GM18519 (cell line): ENCODE data around the gene CLEC19A.
"Not testable (repeated sequence)": the region's sequence is repeated elsewhere in the genome, so short reads cannot be mapped to it uniquely, and the experiment has no call there.

Experiments
- ATAC-seq: cut with Tn5 transposase; IDR thresholded peaks from one replicate; pipeline ENCODE4 v1.9.1; 2021; ENCODE audit warnings: mild to moderate bottlenecking, moderate library complexity; ENCODE audit not compliant: unreplicated experiment, low FRiP score

CLEC19A gene

GRCh38 chr16:19316846-19317245 lies 31.3 kb downstream of the CLEC19A start:
- no peak for ATAC-seq

DNA sequence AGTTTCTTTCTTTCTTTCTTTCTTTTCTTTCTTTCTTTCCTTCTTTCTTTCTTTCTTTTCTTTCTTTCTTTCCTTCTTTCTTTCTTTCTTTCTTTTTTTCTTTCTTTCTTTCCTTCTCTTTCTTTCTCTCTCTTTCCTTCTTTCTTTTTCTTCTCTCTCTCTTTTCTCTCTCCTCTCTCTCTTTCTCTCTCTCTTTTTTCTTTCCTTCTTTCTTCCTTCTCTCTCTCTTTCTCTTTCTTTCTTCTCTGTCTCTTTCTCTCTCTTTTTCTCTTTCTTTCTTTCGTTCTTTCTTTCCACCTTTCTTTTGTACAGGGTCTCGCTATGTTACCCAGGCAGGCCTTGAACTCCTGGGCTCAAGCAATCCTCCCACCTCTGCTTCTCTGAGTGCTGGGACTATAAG lies 35.7 kb downstream of the CLEC19A start:
- ATAC-seq: not testable (repeated sequence)

GRCh38 chr16:19323596-19323995 lies 38.1 kb downstream of the CLEC19A start:
- no peak for ATAC-seq

DNA sequence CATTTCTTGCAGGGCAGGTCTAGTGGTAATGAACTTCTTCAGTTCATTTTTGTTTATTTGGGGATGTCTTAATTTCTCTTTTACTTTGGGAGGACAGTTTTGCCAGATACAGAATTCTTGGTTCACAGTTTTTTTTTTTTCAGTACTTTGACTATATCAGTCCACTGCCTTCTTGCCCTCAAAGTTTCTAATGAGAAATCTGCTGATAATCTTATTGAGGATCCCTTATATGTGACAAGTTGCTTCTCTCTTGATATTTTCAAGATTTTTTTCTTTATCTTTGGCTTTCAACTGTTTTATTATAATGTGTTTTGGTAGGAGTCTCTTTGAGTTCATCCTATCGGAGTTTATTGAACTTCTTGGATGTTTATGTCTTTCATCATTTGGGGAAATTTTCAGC lies 42.8 kb downstream of the CLEC19A start:
- no peak for ATAC-seq

DNA sequence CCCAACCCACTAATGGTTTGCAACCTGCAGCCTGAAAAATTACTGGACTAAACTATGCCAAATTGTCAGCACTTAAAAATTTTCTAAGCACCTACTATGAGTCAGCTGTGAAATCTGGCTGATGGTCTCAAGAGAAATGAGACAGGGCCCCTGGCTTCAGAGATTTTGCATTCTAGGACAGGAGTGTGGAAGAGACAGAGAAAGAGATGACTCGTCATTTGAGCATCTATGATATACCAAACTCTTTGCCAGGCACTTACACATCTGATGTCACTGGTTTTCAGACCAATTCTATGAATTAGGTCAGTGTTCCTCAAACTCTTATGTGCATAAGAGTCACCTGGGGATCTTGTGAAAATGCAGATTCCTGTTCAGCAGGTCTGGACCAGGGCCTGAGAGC lies 44.4 kb downstream of the CLEC19A start:
- no peak for ATAC-seq

- ATAC-seq: no peak
Observed at GRCh38 chr16:19330841-19331397, 45.4 kb downstream of the CLEC19A start.

GRCh38 chr16:19331794-19332193 lies 46.3 kb downstream of the CLEC19A start:
- ATAC-seq: no peak

DNA sequence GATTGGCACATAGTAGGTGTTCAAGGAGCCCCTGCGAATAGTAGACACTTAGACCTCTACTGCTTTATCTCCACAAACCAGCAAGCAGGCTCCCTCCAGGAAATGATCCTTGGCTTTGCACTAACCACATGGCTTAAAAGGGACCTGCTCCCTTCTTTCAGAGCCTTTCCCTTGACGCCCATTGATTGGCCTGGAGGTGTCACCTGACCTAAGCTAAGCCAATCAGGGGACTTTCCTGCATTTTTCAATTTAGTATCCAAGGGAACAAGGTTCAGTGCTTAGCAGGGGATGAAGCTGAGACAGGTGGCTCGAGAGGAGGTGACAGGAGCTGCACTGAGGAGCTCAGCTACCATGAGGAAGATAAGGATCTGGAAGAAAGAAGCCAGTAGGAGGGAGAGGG lies 52.8 kb downstream of the CLEC19A start:
- ATAC-seq: no peak

DNA sequence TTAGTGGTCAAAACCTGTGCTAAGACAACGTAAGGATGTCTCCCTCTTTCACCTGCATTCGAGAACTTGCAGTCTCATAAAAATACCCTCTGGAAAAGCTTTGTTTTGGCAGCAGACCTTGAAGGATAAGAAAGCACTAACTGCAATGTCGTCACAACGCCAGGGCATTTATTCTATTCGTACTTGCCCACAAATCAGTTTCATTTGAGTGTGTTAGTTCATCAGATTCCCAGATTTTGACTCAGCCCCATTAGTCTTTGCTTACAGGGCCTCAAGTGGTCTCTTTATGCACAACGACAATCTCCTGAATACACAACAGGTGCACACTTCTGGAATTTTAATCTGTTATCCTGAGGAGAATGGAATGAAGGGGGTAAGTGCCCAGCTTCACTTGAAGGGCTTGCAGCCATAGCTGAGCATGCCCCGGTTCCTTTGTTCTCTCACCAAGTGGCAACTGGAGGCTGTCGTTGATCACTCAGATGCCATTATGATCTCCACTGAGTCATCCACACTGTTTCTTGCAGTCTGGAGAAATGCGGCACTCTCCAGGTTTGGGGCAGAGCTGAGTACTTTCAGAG lies 58.8 kb downstream of the CLEC19A start:
- no peak for ATAC-seq

DNA sequence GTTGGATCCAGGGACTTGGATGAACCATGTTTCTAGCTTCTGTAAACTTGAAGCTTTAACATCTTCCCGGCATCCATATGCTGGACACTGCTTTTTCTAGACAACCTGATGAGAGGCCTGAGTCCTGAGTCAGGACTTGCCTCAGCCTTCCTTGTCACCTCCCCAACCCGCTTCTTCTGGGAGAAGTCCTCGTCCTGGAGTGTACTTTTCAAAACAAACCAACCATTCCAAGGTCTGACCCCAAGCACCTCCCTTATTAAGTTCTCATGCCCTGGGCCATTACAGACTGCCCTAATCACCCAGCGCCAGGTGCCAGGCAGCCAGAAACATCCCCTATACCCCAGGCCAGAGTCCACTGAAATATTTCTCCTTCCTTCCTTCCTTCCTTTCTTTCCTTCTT lies 59.4 kb downstream of the CLEC19A start:
- ATAC-seq: no peak

GRCh38 chr16:19346335-19346922 lies 60.9 kb downstream of the CLEC19A start:
- ATAC-seq: no peak

DNA sequence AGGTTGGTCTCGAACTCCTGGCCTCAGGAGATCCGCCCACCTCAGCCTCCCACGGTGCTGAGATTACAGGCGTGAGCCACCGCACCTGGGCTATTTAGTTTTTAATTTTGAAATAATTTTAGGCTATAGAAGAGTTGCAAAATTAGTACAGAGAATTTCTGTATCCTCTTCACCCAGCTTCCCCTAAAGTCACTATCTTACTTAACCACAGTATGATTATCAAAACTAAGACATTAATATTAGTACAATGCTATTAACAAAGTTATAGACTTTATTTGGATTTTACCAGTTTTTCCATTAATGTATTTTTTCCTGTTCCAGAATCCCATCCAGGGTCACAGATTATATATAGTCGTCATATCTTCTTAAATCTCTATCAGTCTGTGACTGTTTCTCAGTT lies 62.6 kb downstream of the CLEC19A start:
- ATAC-seq: no peak

GRCh38 chr16:19348578-19349315 lies 63.2 kb downstream of the CLEC19A start:
- no peak for ATAC-seq

- ATAC-seq: no peak
Observed at GRCh38 chr16:19354371-19354770, 68.8 kb downstream of the CLEC19A start.

DNA sequence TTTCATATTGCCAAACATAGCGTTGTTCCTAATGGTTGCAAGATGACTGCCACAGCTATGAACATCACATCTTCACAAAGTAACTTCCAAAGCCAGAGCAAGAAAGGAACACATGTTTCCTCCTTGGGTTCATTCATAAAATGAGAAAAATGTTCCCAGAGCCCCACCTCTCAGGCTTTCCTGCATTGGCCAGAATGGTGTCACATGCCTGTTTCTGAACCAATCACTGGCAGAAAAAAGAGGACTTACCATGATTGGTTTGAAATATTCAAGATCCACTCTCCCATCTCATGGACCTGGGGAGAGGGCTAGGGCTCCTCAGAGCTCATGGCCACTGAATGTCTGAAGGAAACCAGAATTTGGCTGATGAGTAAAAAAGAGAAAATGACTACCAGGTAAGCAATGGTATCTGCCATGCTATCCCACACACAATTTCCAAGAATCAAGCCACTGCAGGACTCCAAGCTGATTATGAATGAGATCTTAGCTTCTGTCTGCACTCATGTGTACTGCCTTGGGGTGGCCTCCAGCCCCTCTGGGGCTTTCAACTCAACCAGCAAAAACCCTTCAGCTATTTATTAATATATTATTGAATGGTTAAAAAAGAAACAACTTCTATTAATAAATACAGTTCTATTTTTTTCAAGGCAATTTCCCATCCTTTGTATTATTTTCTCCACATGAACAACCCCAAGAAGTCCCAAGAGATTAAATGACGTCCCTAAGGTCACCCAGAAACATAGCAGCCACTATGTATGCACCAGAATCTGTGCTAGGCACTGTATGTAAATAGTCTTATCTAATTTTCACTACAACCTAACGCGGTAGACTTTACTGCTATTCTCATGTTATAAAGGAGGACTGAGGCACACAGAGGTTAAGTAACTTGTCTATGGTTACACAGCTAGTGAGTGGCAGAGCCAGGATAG lies 70.8 kb downstream of the CLEC19A start:
- no peak for ATAC-seq

GRCh38 chr16:19359556-19359955 lies 74.0 kb downstream of the CLEC19A start:
- ATAC-seq: no peak
